Choroid plexus epithelial cell (primary cell): ENCODE results near the gene IPO7.
A peak's percentile ranks its signal among the peaks of the same experiment; 100 is the strongest.
"Not testable (repeated sequence)": the region's sequence is repeated elsewhere in the genome, so short reads cannot be mapped to it uniquely, and the experiment has no call there.

Experiments
- DNase-seq: peaks from one replicate; pipeline ENCODE4 v3.0.0-alpha.2; 2010; ENCODE audit warnings: low read depth
- H3K4me3 ChIP-seq: 2 replicates; pipeline ENCODE4 v1.5.1; 2011; ENCODE audit warnings: low read depth, mild to moderate bottlenecking, control low read depth, low read length, moderate library complexity
- TF ChIP-seq, protein P1 (sequence below): conservative IDR thresholded peaks from 2 replicates; pipeline ENCODE4 v1.5.1; 2011; ENCODE audit warnings: low read depth, mild to moderate bottlenecking, control low read depth, inconsistent platforms, low read length, moderate library complexity

Gene IPO7

DNA sequence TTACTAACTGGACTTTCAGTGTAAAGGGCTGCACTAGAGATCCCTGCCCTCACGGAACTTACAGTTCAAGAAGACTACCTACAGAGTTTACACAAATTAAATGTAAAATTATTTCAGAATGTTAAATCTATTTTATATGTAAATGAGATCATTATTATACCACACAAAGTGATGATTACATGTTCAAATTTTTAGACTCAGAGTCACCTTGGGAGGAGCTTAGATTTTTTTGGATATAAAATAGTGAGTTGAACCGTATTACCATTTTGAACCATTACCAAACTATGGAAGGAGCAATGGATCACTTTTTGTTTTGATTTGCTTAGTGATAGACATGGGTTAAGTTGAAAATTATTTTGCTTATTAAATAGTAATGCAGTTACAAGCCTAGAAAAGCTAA lies 1.6 kb downstream of the IPO7 start:
- no peak for DNase-seq
- H3K4me3 ChIP-seq = peak overlapping the region; percentile 94

DNA sequence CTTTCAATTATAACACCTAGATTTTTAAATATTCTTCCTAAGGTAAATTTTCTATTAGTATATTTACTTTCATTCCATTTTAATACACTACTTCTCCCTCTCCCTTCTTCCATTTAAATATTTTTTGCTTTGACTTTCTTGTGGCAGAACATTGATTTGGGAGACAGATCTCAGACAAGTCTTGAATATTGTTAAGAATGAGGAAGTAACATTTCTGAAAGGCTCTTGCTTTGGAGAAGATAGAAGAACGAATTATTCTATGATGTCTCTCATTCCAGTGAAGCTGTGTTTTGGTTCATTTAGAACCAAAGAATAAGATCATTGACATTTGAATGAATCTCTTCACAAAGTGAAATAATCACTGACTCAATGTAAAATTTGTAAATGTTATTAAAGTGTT lies 2.4 kb downstream of the IPO7 start:
- no peak for DNase-seq
- TF ChIP-seq, protein P1, sequence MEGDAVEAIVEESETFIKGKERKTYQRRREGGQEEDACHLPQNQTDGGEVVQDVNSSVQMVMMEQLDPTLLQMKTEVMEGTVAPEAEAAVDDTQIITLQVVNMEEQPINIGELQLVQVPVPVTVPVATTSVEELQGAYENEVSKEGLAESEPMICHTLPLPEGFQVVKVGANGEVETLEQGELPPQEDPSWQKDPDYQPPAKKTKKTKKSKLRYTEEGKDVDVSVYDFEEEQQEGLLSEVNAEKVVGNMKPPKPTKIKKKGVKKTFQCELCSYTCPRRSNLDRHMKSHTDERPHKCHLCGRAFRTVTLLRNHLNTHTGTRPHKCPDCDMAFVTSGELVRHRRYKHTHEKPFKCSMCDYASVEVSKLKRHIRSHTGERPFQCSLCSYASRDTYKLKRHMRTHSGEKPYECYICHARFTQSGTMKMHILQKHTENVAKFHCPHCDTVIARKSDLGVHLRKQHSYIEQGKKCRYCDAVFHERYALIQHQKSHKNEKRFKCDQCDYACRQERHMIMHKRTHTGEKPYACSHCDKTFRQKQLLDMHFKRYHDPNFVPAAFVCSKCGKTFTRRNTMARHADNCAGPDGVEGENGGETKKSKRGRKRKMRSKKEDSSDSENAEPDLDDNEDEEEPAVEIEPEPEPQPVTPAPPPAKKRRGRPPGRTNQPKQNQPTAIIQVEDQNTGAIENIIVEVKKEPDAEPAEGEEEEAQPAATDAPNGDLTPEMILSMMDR = no peak
- H3K4me3 ChIP-seq = no peak overlapping the region

More for the DNA sequence above, 1.6 kb downstream of the IPO7 start:
- TF ChIP-seq, protein P1 = no peak

DNA sequence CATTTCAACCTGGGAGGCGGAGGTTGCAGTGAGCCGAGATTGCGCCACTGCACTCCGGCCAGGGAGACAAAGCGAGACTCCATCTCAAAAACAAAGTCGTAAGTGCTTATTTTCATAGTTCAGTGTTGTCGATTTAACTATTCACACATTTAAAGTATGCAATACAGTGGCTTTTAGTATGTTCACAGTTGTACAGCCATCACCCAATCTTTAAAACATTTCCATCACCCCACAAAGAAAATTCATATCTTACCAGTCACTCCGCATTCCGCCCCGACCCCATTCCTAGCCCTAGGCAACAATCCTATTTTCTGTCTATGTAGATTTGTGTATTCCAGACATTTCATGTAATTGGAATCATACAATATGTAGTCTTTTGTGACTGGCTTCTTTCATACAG lies 11.9 kb downstream of the IPO7 start:
- TF ChIP-seq, protein P1 = no peak
- H3K4me3 ChIP-seq = no peak overlapping the region
- DNase-seq = no peak

DNA sequence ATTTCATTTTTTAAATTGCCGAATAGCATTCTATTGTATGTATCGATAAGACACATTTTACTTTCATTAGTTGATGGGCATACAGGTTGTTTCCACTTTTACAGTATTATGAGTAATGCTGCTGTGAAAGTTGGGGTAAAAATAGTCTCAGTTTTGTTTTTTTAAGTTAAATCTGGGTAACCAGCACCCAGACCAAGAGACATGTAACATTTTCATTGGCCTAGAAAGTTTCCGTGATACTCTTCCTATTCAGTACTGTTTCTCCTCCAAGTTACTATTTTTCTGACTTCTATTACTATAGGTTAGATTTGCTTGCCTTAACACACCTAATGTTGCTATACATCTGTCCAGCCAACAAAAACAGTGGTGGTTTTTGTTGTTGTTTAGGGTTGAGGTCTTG lies 12.3 kb downstream of the IPO7 start:
- TF ChIP-seq, protein P1 = no peak
- no peak for DNase-seq
- H3K4me3 ChIP-seq = no peak overlapping the region

DNA sequence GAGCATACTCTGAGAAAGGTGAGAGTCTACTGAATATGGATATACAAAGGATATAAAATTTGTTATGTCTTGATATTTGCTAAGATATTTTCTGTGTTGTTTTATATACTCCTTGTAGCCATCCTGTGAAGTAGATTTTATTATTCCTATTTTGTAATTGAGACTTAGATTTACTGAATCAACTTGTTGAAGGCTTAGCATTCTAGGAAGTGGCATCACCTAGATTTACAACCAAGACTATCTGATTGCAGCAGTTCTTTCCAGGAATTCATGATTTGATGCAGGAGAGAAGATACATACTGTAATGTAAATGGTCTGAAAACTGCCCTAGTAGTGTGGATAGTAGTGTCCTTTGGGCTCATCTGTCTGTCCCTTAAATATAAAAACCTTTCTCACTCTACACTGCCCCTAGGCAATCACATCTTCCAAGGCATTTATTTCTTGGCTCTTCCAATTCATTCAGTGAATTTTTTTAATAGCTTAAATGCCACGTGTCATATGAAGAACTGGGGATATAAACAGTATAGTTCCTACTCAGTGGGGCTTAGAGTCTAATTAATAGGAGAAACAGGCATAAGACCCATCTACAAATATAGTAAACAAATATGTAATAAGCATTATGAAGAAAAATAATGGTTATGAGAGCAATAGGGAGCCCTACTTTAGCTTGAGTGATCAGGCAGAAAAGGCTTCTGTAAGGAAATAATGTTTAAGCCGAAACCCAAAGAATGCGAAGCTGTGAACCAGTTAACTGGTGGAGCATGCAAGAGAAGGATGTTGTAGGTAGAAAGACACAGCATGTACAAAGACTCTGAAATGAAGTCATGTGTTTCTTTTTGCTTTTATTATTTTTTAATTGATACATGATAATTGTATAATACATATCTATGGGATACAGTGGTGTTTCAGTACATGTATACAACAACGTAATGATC lies 13.6 kb downstream of the IPO7 start:
- no peak for DNase-seq
- H3K4me3 ChIP-seq = no peak overlapping the region
- TF ChIP-seq, protein P1 = no peak

DNA sequence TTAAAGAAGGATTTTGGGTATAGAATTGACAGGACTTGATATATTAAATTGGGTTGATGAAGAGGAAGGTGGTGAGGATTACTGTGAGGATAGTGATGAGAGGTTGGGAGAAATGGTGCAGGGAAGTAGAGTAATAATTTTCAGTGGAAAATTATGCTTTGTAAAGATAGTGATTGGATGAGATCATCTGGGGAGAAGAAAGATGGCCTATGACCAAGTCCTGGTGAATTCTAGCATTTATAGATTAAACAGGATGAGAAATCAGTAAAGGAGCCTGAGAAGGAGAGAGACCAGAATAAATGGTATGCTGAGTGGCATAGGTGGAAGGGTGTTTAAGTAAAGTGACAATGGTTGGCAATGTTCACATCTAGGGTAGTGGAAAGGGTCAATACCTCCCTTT lies 15.0 kb downstream of the IPO7 start:
- TF ChIP-seq, protein P1 = no peak

DNA sequence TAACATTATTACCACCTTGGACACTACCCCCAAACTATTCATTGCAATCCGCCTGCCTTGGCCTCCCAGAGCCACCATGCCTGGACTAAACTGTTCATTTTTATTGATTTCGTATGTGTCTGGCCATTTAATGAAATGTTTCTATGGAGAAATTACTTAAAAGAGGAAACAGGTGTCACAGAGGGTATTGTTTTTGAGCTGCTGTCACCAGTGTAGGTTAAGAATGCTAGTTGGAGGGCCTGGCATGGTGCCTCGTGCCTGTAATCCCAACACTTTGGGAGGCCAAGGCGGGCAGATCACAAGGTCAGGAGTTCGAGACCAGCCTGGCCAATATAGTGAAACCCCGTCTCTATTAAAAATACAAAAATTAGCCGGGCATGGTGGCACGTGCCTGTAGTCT lies 17.4 kb downstream of the IPO7 start:
- not testable (repeated sequence) for H3K4me3 ChIP-seq, DNase-seq

More for the DNA sequence above, 15.0 kb downstream of the IPO7 start:
- H3K4me3 ChIP-seq = no peak overlapping the region
- no peak for DNase-seq
